HG02798 (cell line): ENCODE data around the gene GREB1.
"Not testable (repeated sequence)": the region's sequence is repeated elsewhere in the genome, so short reads cannot be mapped to it uniquely, and the experiment has no call there.

ENCODE experiments used
- ATAC-seq: cut with Tn5 transposase; IDR thresholded peaks from one replicate; pipeline ENCODE4 v1.9.1; 2021; ENCODE audit warnings: mild to moderate bottlenecking; ENCODE audit not compliant: unreplicated experiment, poor library complexity

Gene GREB1

DNA sequence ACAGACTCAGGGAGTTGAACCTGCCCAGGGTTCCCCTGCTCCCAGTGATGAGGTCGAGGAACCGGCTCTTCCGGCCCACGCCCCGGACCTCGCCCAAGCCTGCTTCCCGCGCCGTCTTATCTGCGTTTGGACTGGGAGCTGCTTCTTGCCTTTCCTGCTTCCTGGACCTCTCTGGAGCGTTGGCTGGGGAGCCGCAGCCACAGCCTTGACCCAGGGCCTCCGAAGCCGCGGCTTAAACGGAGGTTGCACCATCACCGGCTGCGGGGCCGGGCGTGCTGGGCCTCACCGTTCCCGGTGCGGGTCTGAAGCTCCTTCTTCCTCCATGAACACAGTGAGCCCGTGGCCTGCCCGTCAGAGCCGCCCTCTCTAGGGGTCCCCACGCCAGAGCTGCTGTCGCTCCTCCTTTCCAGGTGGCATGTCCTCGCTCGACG is 122.8 kb downstream of the GREB1 start:
- no peak for ATAC-seq

DNA sequence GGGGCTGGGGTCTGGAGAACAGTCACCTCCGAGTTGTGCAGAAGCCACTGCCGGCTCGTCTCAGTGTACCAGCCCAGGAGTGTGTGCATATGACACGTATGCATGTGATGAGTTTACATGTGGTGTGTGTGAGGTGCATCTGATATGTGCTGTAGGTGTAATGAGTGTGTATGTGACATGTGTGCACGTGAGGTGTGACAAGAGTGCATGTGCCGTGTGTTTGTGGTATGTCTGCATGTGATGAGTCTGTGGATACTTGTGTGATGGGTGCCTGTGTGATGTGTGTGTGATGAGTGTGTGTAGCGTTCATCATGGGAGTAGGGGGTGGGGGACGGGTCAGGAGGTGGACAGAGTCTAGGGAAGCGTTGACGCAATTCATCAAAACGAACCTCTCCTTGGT is 123.3 kb downstream of the GREB1 start:
- ATAC-seq = no peak

DNA sequence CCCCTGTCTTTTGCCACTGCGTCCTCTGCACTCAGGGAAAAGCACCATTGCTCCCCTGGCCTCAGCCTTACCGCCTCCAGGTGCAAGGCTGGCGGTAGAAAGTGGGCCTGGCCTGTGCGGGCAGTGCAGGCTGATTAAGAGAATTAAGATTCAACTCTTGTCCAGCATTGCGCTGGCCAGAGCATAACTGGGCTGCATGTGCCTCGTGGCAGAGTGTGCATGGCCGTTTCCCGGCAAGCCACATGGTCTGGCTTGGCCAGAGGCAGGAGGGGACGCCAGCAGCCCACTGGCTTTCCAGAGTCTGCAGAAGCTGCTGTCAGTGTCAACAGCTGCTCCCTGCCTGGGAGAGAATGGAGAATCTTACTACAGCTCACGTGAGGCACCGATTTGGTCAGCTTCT is 123.8 kb downstream of the GREB1 start:
- ATAC-seq = no peak

DNA sequence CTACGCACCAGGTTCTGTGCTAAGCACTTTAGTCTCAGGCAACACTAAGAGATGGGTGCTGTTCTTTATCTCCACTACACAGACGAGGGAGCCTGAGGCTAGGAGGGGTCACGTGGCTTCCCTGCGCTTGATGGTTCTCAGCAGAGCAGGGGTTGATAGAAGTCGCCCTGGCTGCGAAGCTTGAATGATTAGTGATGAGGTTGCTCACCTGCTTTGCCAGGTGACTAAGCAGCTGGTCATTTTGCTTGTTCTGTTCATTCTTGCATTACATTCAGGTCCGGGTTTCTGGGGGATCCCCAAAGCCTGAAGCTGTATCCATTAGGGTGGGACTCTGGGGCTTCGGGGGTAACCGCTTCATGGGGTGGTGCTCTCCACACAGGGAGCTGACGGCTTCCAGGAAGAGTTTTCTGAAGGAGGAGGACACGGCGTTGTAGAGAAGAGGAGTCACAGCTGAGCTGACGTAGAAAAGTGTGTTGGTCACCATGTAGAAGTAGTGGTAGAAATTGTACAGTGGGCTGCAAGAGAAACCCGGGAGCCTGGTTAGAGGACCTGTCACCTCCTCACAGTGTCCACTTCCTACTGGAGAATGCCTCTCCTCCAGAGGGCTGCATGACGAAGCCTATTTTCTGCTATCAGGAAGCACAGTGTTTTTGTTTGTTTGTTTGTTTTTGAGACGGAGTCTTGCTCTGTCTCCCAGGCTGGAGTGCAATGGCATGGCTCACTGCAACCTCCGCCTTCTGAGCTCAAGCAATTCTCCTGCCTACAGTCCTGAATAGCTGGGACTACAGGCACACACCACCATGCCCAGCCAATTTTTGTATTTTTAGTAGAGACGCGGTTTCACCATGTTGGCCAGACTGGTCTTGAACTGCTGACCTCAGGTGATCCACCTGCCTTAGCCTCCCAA is 124.6 kb downstream of the GREB1 start:
- no peak for ATAC-seq

DNA sequence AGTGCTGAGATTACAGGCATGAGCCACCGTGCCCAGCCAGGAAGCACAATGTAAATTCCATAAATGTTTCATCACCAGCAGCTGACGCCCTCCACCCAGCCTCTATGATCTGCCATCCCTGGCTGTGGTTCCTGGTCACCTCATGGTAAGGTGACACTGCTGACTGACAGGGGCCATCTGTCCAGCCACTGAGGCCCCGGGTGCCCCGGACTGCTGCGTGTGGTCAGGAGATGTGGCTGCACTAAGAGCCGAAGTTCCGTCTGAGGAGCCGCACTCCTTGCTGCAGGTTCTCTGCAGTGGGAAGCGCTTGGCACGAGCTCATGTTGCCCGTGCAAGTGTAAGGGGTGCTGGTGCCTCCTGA is 125.2 kb downstream of the GREB1 start:
- ATAC-seq = no peak

DNA sequence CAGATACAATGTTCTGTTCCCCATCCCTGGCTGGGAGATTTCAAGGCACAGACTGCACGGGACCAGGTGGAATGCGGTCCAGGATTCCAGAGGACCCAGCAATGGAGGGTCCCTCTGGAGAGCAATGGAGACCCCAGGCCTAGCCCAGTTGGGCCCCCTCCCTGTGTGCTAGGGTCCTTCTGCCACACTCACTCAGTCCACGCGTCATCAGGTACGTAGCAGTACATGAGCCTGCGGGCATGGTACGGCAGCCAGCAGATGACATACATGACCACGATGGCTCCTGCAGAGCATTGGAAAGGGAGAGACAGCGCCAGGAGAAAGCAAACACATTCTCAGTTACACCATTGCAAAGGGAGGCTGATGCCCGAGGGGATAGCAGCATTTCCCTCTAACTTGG is 126.0 kb downstream of the GREB1 start:
- ATAC-seq = no peak

DNA sequence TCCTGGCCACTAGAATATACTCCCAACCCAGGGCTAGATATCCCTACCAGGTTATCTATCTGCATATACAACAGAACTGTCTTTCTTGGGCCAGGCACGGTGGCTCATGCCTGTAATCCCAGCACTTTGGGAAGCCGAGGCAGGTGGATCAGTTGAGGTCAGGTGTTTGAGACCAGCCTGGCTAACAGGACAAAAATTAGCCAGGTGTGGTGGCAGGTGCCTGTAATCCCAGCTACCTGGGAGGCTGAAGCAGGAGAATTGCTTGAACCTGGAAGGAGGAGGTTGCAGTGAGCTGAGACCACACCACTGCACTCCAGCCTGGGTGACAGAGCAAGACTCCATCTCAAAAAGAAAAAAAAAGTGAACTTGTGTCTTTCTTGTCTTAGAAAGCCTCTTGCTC is 126.6 kb downstream of the GREB1 start:
- ATAC-seq = not testable (repeated sequence)

DNA sequence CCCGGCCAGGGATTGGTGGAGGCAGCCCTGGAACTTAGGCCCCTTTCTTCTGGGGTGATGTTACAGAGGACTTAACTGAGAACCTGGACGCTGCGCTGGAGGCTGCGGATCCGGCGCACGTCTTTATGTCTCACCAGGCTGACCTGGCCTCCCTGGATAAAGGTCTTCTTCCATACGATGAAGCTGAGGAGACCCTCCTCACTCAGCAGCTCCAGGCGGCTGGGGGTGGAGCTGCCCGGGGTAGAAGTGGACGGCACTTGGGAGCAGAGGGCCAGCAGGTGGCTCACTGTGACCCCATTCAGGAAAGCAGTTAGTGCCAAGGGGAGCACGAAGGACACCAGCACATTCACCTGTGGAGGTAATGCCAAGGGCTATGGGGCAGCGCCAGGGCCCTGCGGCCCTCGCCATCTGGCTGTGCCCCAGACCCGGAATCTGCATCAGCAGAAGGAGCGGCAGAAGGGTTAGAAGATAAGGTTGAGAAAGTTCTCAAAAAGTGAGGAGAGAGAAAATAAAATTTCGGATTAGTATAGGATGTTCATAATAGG is 128.1 kb downstream of the GREB1 start:
- no peak for ATAC-seq

DNA sequence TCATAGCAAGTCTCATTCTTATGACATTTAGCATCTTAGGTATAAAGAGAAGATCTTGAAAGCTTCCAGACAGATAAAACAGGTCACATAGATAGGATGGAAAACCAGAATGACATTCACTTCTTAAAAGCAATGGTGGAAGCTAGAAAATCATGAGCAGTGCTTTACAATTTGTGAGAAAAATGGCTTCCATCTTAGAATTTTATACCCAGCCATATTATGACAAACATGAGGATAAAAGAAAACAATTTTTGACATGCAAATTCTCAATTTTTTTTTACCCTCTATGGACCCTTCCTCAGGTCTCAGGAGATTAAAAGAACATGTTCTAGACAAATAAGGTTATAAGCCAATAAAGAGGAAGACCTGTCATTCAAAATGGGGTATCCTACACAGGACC is 129.0 kb downstream of the GREB1 start:
- no peak for ATAC-seq

DNA sequence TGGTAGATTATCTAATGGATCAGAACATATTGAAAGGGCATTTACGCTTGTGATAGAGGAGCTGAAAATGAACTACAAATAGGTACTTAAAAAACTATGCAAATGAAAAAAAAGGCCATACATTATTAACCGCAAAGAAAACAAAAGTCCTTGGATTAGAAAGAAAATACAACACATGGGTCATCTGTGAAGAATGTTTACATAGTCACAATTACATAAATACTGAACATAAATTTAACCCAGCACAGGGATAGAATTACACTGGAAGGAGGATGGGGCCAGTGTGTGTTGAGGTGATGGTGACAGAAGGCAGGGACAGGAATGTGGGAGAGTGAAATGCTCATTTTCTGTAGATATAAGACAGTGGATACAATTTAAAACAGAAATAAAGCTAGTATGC is 129.6 kb downstream of the GREB1 start:
- ATAC-seq = no peak

DNA sequence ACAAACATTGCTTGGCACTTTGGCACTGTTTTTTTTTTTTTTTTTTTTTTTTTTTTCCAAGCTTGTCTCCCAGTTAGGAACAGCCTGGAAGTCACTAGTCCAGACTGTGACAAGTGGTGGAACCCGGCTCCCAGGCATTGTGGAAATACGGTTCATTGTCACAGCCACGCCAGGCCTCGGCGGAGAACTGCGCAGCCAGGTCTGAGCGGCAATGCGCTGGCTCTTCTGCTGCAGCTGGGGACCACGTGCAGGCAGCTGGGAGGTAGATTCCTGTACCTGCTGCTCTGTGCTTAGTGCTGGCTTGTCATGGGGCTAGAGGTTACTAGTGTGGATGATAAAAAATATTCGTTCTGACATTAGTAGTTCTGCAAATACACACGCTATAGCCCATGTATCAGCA is 131.2 kb downstream of the GREB1 start:
- no peak for ATAC-seq

DNA sequence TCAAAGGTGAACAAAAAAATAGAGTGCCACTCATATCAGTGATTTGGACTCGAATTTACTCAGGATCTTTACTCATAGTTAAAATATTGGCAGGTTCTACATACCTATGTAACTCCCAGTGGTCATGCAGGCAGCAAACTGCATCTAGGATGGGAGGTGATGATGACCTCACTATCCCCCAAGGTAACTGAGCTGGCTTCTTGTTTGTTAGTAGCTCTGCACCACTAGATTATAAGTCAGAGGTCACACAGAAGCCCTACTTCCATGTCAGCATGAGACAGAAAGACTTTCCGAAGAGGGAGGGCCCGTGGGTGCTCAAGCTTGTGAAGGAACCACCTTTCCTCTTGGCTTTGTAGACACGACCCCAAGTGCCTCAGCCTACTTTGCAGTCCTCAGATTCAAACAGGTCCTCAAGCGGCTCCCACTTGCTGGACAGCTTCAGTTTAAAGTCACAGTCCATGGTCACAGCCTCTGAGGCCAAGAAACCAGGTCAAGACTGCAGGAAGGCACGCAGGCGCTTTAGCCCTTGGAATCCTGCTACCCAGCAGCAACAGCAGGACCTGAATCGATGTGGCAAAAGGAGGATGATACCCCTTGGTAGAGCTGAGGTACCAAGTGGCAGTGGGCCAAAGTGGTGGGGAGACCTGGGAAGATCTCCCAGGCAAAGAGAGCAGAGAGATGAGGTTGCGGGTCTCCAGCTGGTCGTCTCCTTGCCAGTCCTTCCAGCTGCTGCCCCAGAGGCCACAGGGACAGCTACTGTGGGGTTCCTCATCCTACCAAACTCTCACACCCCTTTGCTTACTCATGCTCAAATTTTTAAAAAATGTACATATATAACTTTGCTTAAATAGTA is 131.9 kb downstream of the GREB1 start:
- no peak for ATAC-seq

DNA sequence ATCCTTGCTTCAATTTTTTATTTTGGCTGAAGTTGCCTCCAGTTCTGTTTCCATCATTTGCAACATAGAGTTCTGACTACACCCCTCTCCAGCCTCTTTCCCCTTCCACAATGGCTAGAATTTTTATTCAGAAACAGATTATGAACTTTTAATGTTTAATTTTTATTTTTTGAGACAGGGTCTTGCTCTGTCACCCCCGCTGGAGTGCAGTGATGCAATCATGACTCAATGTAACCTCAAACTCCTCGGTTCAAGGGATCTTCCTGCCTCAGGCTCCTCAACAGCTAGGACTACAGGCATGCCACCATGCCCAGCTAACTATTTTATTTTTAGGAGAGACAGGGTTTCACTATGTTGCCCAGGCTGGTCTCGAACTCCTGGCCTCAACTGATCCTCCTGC is 133.3 kb downstream of the GREB1 start:
- ATAC-seq = no peak

DNA sequence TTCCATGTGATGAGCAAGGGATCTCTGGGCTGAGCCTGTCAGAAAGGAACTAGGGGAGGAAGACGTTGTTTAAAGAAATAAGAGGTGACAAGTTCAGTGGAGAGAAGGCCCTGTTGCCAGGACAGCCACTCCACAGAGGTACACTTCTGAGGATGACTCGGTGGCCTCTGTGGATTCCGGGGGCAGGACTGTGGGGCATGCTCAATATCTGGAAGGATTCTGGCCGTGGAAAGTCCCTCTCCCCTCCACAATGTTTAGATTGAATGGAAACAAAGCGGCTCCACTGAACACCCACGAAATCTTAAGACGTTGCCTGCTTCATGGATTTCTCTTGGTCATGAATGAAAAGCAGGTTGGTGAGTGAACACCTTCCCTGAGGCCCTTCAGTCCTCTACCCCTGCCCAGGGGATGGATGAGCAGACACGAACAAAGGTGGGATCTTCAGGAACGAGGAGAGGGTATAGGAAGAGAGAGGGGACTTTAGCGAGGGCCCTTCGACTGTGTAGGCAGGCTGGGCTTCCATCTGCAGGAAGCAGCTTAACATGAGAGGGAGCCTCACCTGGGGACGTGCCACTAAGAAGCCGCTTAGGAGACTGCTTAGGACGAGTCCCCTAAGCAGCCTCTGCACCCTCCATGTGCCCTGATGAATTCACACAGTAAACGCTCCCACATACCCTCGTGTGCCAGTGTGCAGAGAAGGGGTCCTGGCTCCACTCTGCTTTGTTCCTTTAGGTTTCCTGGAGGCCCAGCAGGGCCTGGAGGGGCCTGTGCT is 134.2 kb downstream of the GREB1 start:
- no peak for ATAC-seq

DNA sequence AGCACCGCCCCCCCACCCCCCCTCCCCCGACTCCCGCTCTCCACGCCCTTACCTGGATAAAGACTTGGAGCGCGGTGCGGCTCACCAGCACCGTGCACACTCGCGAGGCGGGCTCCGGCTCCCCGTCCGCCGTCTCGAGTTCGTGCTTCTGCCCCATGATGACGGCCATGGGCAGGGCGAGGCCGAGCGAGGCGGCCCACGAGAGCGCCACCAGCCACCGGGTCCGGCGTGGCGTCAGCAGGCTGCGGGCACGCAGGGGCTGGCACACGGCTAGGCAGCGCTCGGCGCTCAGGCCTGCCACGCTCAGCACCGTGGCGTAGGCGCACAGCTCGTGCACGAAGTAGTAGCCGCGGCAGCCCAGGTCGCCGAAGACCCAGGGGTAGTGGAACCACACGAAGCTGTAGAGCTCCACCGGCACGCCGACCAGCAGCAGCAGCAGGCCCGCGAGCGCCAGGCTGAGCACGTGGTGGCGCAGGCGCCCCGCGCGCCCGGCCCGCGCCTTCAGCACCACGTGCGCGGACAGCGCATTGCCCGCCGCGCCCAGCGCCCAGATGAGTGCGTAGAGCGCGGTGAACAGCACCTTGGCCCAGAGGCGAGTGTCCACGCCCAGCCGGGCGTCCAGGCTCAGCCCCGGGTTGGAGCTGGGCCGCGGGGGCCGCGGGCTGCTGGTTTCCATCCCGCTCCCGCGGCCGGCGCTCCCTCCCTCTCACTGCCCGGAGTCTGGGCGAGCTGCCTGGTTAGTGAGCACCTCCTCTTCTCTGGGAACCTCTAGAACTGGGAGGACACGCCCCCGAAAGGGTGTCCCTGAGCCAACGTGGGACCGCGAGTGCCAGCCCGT is 135.8 kb downstream of the GREB1 start, which contains the start of gene NTSR2:
Gene NTSR2, minus strand, starts transcription at position 742 of the 838 bp plus-strand sequence. Its CDS starts 66 bp downstream, at position 676.
- no peak for ATAC-seq

DNA sequence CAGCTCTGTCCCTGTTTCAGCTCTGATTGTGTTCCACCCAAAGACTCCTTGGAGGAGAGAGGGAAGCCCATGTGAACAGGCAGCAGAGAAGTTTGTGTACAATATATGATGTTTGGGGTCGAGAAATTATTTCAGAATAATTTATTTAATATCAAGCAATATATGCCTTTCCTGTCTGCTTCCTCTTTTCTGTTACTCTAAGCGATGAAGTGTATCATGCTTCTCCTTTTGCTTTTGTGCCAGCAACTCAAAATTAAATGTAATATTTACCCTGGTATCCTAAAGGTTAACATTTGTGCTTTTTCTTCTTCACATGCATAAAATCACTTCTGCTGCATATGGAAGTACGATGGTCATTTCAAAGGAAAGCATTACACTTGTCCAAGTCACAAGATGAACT is 138.6 kb downstream of the GREB1 start:
- no peak for ATAC-seq

DNA sequence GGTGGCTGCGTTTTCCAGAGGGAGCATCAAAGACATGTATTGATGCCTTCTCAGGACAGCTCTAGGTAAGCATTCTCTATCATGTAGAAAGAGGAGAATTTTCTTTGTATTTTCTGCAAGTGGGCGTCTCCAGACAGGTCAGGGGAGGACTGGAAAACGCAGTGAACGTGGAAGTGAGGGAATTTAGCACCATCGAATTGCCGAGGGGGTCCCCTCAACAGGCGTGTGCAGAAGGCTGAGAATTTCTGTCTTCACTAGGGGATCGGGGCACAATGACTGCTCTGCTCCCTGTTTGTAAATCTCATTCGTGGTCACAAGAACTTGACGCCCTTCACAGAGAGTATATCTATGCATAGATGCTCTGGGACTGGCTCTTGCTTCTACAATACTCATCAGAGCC is 141.1 kb downstream of the GREB1 start:
- ATAC-seq = no peak

DNA sequence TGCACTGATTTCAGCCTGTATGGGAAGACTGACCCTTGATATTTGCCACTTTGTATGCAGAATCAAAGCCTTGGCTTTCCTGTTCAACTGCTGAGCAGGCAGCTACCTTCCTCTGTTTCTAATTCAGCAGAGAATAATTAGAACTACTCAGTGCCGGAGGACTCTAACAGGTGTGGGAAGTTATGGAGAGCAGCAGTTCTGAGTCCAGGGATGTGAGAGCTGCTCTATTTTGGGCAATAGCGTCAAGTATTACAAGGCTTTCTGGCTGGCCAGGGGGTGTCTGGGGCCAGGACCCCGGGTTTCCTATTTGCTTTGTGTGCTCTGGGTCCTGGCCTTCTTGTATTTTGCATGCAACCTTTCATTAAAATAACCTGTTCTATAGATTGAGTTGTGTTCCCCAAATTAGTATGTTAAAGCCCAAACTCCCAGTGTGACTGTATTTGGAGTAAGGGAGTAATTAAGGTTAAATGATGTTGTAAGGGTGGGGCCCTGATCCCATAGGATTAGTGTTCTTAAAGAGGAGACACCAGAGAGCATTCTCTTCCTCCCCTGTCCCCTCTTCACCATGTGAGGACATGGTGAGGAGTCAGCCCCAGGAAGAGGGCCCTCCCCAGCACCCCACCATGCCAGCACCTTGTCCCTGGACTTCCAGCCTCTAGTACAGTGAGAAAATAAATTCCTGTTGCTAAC is 141.7 kb downstream of the GREB1 start:
- ATAC-seq = no peak

DNA sequence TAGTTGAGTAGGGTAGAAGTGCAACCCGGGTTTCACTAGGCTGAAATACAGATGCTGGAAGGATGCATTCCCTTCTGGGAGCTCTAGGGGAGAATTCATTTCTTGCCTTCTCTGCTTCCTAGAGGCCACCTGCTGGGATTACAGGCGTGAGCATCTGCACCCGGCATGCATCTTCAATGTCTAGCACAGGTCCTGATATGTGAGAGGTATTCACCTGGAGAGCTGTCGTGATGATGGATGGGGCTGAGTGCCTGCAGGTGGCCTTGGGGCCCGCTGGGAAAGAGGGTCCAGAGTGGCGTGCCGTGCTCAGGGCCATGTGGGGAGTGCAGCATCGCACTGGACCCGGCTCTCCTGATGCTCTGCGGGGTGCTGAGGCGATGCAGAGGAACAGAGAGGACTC is 142.8 kb downstream of the GREB1 start:
- ATAC-seq = no peak
